ENCODE results near the gene UBAC2. TPM values are rescaled to one million over a fixed set of nuclear protein-coding genes. Genes with fewer than 3 reads are reported as not detected.
A peak's percentile ranks its signal among the peaks of the same experiment; 100 is the strongest.

UBAC2 gene
- total and polyA plus RNA-seq, 9 donors: 38.7 to 87.5 (median 48.0) TPM

DNA sequence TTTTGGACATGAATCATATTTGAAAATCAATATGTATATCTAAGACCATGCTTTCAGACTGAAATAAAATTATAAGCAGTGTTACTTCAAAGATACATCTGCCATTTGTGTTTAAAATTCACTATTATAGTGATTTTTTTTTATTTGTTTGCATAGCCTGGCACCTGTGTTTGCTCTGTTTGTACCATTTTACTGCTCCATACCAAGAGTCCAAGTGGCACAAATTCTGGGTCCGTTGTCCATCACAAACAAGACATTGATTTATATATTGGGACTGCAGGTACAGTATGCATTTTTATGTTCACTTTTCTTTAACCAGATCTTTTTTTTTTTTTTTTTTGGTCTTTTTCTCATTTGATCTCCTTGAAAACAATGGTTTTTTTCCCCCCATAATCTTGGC, 113.3 kb downstream of the UBAC2 start:
- intact Hi-C loops (cut with DNase I): no loop called here
- 96 to 98% (median 98%) methylated on average over 1 of the region's 1 CpG for WGBS, 3 donors
- no peak for DNase-seq
- Histone ChIP-seq H3K27me3 (no peaks in the 10 kb centered on the region), H3K9me3 (no peaks in the 10 kb centered on the region), H3K4me3 (no peak overlapping the region), H3K36me3 (no peaks in the 10 kb centered on the region), H3K27ac (peak overlapping the region in 1 of 2 donors; percentile 86), H3K4me1 (ENCODE audit: insufficient read depth) (peaks cover 17% of the 10 kb centered on the region)
- TF ChIP-seq, protein P1, sequence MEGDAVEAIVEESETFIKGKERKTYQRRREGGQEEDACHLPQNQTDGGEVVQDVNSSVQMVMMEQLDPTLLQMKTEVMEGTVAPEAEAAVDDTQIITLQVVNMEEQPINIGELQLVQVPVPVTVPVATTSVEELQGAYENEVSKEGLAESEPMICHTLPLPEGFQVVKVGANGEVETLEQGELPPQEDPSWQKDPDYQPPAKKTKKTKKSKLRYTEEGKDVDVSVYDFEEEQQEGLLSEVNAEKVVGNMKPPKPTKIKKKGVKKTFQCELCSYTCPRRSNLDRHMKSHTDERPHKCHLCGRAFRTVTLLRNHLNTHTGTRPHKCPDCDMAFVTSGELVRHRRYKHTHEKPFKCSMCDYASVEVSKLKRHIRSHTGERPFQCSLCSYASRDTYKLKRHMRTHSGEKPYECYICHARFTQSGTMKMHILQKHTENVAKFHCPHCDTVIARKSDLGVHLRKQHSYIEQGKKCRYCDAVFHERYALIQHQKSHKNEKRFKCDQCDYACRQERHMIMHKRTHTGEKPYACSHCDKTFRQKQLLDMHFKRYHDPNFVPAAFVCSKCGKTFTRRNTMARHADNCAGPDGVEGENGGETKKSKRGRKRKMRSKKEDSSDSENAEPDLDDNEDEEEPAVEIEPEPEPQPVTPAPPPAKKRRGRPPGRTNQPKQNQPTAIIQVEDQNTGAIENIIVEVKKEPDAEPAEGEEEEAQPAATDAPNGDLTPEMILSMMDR (IDR thresholded peaks at IDR 0.05): no peak
- no peak for TF ChIP-seq POLR2A (IDR thresholded peaks at IDR 0.05)
- TF ChIP-seq EP300 (IDR thresholded peaks at IDR 0.05): no peak

DNA sequence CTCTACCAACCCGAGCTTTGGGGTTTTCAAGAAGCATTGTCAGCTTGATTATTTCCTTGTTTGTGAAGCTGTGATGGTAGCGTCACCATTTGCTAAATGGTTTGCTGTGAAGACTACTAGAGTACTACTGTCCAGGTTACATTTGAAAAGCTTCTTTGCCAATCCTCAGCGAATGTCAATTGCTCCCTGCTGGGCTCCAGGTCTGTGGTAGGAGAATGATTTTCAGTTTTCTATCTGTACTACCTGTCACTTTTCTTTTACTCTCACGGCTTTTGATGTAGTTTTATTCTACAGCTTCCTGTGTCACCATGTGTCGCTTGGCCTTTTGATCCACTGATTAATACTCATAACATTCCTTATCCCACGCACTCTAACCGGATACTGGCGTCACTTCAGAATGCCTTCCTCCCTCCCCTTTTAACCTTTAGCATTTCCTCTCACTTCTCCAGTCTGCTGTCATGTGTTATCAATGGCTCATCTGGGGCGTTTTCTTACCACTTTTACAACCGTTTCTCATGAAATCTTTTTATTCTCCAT, 114.1 kb downstream of the UBAC2 start:
- DNase-seq: no peak
- H3K4me3 ChIP-seq: no peak overlapping the region
- 79 to 81% (median 80%) methylated on average over 10 of the region's 10 CpGs for WGBS, 3 donors
- TF ChIP-seq, protein P1 (IDR thresholded peaks at IDR 0.05): no peak
- H3K9me3 ChIP-seq: no peaks in the 10 kb centered on the region
- peaks cover 17% of the 10 kb centered on the region for H3K4me1 ChIP-seq (ENCODE audit: insufficient read depth)
- H3K27ac ChIP-seq: no peak overlapping the region
- H3K27me3 ChIP-seq: no peaks in the 10 kb centered on the region
- intact Hi-C loops (cut with DNase I): no loop called here
- no peaks in the 10 kb centered on the region for H3K36me3 ChIP-seq

- Histone ChIP-seq H3K27me3 (no peaks in the 10 kb centered on the region), H3K9me3 (no peaks in the 10 kb centered on the region), H3K4me3 (no peak overlapping the region), H3K4me1 (ENCODE audit: insufficient read depth) (peaks cover 17% of the 10 kb centered on the region), H3K36me3 (no peaks in the 10 kb centered on the region), H3K27ac (no peak overlapping the region)
- no peak for DNase-seq
- WGBS, 3 donors: 88 to 92% (median 90%) methylated on average over 6 of the region's 6 CpGs
- intact Hi-C loops (cut with DNase I): no loop called here
- no peak for TF ChIP-seq EP300 (IDR thresholded peaks at IDR 0.05)
- TF ChIP-seq POLR2A (IDR thresholded peaks at IDR 0.05): no peak
- TF ChIP-seq, protein P1 (IDR thresholded peaks at IDR 0.05): no peak
Observed at GRCh38 chr13:99315186-99315585, 114.5 kb downstream of the UBAC2 start.

DNA sequence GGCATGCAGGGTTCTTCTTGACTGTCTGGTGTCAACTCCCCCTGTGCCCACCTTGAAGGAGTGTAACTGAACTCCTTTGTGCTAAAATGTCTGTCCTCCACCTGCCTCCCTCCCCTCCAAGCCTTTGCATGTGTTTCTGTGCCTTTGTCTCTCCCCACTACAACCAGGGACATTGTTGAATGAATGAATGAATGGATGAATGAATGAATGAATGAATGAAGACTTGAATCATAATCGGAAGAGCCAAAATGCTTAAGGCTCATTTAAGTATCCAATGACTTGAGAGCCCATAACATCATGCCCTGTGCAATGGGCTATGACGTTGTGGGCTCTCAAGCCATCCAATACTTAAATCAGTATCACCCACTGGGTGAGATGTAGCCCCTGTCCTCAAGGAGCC, 115.6 kb downstream of the UBAC2 start:
- H3K4me1 ChIP-seq (ENCODE audit: insufficient read depth): peaks cover 14% of the 10 kb centered on the region
- no peak overlapping the region for H3K4me3 ChIP-seq
- H3K27ac ChIP-seq: peak overlapping the region in 1 of 2 donors; percentile 2
- no peaks in the 10 kb centered on the region for H3K36me3 ChIP-seq
- WGBS, 3 donors: 92 to 98% (median 96%) methylated on average over 2 of the region's 2 CpGs
- no peak for TF ChIP-seq EP300 (IDR thresholded peaks at IDR 0.05)
- TF ChIP-seq, protein P1 (IDR thresholded peaks at IDR 0.05): no peak
- TF ChIP-seq POLR2A (IDR thresholded peaks at IDR 0.05): no peak
- intact Hi-C loops (cut with DNase I): no loop called here
- no peak for DNase-seq
- no peaks in the 10 kb centered on the region for H3K9me3 ChIP-seq
- H3K27me3 ChIP-seq: no peaks in the 10 kb centered on the region
